Breast epithelium (tissue), 4 donors: ENCODE data around the gene KCNQ5. TPM values are rescaled to one million over a fixed set of nuclear protein-coding genes. Genes with fewer than 3 reads are reported as not detected.

Source experiments
- DNase-seq, 2 donors: peaks; one replicate each; pipeline ENCODE4 v3.0.0-alpha.2; 2019; ENCODE audit warnings: low spot score in 2 of 2
- H3K27ac ChIP-seq, 2 donors: fragments of 200-600 bp; sonication (generic) in 1 of 2; one replicate each; pipeline ENCODE4 v1.5.1; 2016 to 2019; ENCODE audit warnings: mild to moderate bottlenecking in 1 of 2
- H3K27me3 ChIP-seq, 2 donors: fragments of 200-600 bp; sonication (generic) in 1 of 2; one replicate each; pipeline versions ENCODE4 v1.5.1 to v1.6.0; 2017 to 2019; ENCODE audit warnings: control low read depth in 1 of 2, mild to moderate bottlenecking in 1 of 2
- H3K36me3 ChIP-seq: fragments of 200-600 bp; one replicate; pipeline ENCODE4 v1.5.1; 2019
- H3K4me1 ChIP-seq, 2 donors: fragments of 200-600 bp; sonication (generic); one replicate each; pipeline ENCODE4 v1.5.1; 2016 to 2019; ENCODE audit warnings: control low read depth in 1 of 2
- H3K4me3 ChIP-seq, 3 donors: fragments of 200-600 bp; sonication (generic); 1 replicate in 2 of 3; 2 replicates in 1 of 3; pipeline ENCODE4 v1.5.1; 2016 to 2019; ENCODE audit warnings: mild to moderate bottlenecking in 3 of 3, moderate library complexity in 2 of 3
- H3K9me3 ChIP-seq, 2 donors: fragments of 200-600 bp; sonication (generic) in 1 of 2; one replicate each; pipeline ENCODE4 v1.5.1; 2016 to 2019; ENCODE audit warnings: control low read depth in 1 of 2
- POLR2A ChIP-seq: fragments of 450-650 bp; IDR thresholded peaks from one replicate; pipeline ENCODE4 v1.6.1; 2016; ENCODE audit warnings: antibody characterized with exemption, mild to moderate bottlenecking, moderate library complexity
- POLR2AphosphoS5 ChIP-seq, 3 donors: sonication (generic); formaldehyde crosslinking; IDR thresholded peaks; one replicate each; pipeline ENCODE4 v1.6.1; 2017; ENCODE audit warnings: antibody characterized with exemption in 3 of 3
- intact Hi-C: fragments of 100-400 bp; cut with DNase I; formaldehyde crosslinking; loops from one replicate; pipeline ENCODE4 v1.15.1; 2023; ENCODE audit warnings: low total_unique reads
- total RNA-seq, 3 donors: library from RNA; depleted of rRNA; stranded (reverse); fragments of >200 nt; gene quantifications; one replicate each; pipeline ENCODE4 v1.1.0, GENCODE V29; 2016
- TF ChIP-seq, protein P1 (sequence below), 3 donors: fragments of 450-650 bp; IDR thresholded peaks; one replicate each; pipeline ENCODE4 v1.5.1; 2016 to 2017; ENCODE audit warnings: antibody characterized with exemption in 3 of 3, mild to moderate bottlenecking in 3 of 3, moderate library complexity in 3 of 3

The KCNQ5 gene
- total RNA-seq, 3 donors from 2014 or later: 0.16 to 1.0 (median 0.33) TPM

DNA sequence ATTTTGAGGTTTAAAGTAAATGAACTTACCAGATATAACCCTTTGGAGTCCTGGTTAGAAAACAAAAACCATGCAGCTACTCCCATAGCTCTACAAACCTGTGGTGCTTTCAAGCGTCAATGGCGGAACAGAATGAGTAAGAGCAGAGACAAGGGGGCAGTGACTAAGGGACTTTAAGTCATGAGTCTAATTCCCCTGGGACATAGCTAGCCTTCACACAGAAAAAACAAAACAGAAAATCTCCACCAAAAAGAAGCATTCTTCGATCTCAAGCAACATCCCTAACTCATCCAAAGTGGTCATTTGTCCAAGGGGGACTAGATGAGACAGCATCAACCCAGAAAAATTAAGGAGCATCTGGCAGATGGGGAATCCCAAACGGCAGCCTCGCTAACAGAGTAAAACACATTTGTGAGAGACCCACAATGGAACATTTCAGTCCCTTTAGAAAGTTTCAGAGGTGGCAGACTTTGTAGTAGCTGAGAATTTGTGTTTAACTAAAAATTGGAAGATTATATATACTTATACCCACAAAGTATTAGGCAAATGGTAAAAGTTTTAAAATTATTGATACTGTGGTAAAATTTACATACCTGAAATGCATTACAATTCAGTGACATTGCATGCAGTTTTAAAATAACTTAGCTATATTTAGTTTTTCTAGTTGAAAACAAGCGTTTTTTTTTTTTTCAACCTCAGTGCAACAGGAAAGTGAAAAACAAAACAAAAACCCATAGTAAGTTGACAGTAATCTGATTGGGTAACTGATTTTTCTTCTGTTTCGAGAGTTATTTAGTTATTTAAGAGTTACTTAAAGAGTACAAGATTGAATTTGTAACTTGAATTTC is 67.5 kb downstream of the KCNQ5 start:
- Histone ChIP-seq H3K4me3 (no peak overlapping the region), H3K9me3 (no peaks in the 10 kb centered on the region), H3K4me1 (no peaks in the 10 kb centered on the region), H3K27me3 (no peaks in the 10 kb centered on the region), H3K36me3 (no peaks in the 10 kb centered on the region), H3K27ac (no peak overlapping the region)
- intact Hi-C loops: no loop called here
- TF ChIP-seq POLR2A (no peak), POLR2AphosphoS5 (IDR thresholded peaks at IDR 0.05) (no peak)
- TF ChIP-seq, protein P1, sequence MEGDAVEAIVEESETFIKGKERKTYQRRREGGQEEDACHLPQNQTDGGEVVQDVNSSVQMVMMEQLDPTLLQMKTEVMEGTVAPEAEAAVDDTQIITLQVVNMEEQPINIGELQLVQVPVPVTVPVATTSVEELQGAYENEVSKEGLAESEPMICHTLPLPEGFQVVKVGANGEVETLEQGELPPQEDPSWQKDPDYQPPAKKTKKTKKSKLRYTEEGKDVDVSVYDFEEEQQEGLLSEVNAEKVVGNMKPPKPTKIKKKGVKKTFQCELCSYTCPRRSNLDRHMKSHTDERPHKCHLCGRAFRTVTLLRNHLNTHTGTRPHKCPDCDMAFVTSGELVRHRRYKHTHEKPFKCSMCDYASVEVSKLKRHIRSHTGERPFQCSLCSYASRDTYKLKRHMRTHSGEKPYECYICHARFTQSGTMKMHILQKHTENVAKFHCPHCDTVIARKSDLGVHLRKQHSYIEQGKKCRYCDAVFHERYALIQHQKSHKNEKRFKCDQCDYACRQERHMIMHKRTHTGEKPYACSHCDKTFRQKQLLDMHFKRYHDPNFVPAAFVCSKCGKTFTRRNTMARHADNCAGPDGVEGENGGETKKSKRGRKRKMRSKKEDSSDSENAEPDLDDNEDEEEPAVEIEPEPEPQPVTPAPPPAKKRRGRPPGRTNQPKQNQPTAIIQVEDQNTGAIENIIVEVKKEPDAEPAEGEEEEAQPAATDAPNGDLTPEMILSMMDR (IDR thresholded peaks at IDR 0.05): no peak
- DNase-seq: no peak

DNA sequence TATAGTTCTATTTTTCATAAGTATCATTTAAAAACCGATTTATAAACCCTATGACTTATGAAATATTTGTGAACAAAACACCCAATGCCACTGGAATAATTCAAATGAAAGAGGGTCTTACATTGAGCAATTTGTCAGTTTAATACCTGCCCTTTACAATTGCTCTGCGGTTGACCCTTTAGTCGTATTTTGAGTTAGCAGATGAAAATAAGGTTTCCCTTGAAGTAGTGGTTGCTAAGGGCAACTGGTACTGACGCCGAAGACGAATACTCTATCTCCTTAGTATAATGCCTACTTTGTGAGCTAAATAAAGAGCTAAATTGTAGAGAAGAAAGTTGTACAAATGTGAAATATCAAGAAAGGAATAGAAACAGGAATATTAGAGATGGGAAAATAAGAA is 69.4 kb downstream of the KCNQ5 start:
- no peaks in the 10 kb centered on the region for H3K27me3 ChIP-seq
- DNase-seq: no peak
- TF ChIP-seq POLR2A (no peak), POLR2AphosphoS5 (IDR thresholded peaks at IDR 0.05) (no peak)
- no peak overlapping the region for H3K4me3 ChIP-seq
- H3K27ac ChIP-seq: no peak overlapping the region
- no peaks in the 10 kb centered on the region for H3K36me3 ChIP-seq
- intact Hi-C loops: no loop called here
- H3K4me1 ChIP-seq: no peaks in the 10 kb centered on the region
- H3K9me3 ChIP-seq: no peaks in the 10 kb centered on the region

DNA sequence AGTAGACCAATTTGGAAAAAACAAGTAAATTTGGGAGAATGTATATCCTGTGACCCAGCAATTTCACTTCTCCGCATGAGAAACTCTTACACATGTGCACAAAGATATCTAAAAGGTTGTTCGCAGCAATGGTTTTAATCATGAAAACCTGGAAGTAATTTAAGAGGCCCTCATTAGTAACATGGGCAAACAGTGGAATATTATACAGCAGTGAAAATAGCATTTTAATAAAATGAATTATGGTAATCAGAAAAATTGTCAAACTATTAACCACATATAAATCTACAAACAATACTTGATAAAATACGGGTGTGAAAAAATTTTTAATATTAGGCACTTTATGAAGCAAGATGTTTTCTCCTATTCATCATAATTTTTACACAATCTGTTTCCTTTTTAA is 74.2 kb downstream of the KCNQ5 start:
- intact Hi-C loops: no loop called here
- H3K4me3 ChIP-seq: no peak overlapping the region
- H3K27ac ChIP-seq: no peak overlapping the region
- DNase-seq: no peak
- no peaks in the 10 kb centered on the region for H3K36me3 ChIP-seq
- TF ChIP-seq, protein P1 (IDR thresholded peaks at IDR 0.05): no peak
- TF ChIP-seq POLR2A (no peak), POLR2AphosphoS5 (IDR thresholded peaks at IDR 0.05) (no peak)
- H3K9me3 ChIP-seq: no peaks in the 10 kb centered on the region
- H3K4me1 ChIP-seq: no peaks in the 10 kb centered on the region
- H3K27me3 ChIP-seq: no peaks in the 10 kb centered on the region

DNA sequence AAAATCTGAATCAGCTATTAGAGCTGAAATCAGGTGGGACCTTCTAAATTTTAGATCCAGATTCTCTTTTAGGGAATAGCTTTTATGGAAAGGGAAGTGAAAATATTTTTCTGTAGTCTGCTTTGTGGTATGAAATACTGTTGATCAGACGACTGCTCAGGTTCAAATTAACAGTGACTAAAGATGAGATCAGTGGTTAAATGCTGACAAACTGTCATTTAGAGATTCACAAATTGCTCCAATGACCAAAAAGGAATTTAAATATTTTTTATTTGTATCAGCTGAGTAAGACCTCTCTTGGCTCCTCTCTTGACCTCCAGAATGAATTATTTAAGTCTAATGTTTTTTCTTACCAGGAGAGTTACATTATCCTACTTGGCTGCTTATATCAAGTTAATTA is 77.3 kb downstream of the KCNQ5 start:
- H3K4me1 ChIP-seq: no peaks in the 10 kb centered on the region
- H3K9me3 ChIP-seq: no peaks in the 10 kb centered on the region
- no peaks in the 10 kb centered on the region for H3K27me3 ChIP-seq
- no peak for DNase-seq
- H3K4me3 ChIP-seq: no peak overlapping the region
- H3K36me3 ChIP-seq: no peaks in the 10 kb centered on the region
- intact Hi-C loops: no loop called here
- TF ChIP-seq, protein P1 (IDR thresholded peaks at IDR 0.05): no peak
- TF ChIP-seq POLR2AphosphoS5 (IDR thresholded peaks at IDR 0.05) (no peak), POLR2A (no peak)
- no peak overlapping the region for H3K27ac ChIP-seq

DNA sequence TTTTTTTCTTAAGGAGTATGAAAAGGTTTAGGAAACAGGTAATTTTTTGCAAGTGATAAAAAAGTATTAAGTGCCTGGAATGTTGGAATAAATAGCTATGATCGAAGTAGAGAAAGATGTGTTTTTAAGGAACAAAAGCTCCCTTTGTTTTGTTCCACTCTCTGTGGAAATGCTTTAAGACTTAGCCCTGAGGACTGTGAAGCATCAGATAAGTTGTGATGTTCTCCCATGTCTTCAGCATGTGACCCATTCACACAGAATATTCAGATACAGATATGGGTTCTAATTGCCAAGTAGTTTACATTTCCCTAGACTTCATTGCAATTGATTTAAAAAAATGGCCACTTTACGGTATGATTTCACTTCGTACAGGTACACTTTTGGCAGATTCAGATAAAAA is 80.6 kb downstream of the KCNQ5 start:
- no peaks in the 10 kb centered on the region for H3K27me3 ChIP-seq
- no peak overlapping the region for H3K27ac ChIP-seq
- TF ChIP-seq, protein P1 (IDR thresholded peaks at IDR 0.05): no peak
- TF ChIP-seq POLR2AphosphoS5 (IDR thresholded peaks at IDR 0.05) (no peak), POLR2A (no peak)
- no peak for DNase-seq
- H3K4me3 ChIP-seq: no peak overlapping the region
- H3K4me1 ChIP-seq: no peaks in the 10 kb centered on the region
- intact Hi-C loops: no loop called here
- H3K9me3 ChIP-seq: no peaks in the 10 kb centered on the region
- no peaks in the 10 kb centered on the region for H3K36me3 ChIP-seq
